H9 (cell line): ENCODE measurements around the gene GYPB. TPM values are rescaled to one million over a fixed set of nuclear protein-coding genes. Genes with fewer than 3 reads are reported as not detected.
"Not testable (repeated sequence)": the region's sequence is repeated elsewhere in the genome, so short reads cannot be mapped to it uniquely, and the experiment has no call there.

Experiments
- DNase-seq: peaks from one replicate; pipeline ENCODE4 v3.0.0-alpha.2; 2017
- H2AFZ ChIP-seq: one replicate; pipeline ENCODE4 v1.6.1; 2013; ENCODE audit warnings: mild to moderate bottlenecking, low read length, control low read depth, moderate library complexity
- H2AK5ac ChIP-seq: 2 replicates; pipeline ENCODE4 v1.6.1; 2013; ENCODE audit warnings: low read length, control low read depth, mixed read lengths; ENCODE audit not compliant: insufficient read length
- H2BK120ac ChIP-seq: one replicate; pipeline ENCODE4 v1.6.1; 2013; ENCODE audit warnings: low read depth, mild to moderate bottlenecking, low read length, control low read depth, inconsistent platforms; ENCODE audit not compliant: poor library complexity, severe bottlenecking
- H2BK12ac ChIP-seq: 2 replicates; pipeline ENCODE4 v1.6.1; 2013; ENCODE audit warnings: low read length, control low read depth, mixed read lengths, low read depth; ENCODE audit not compliant: insufficient read length
- H2BK15ac ChIP-seq: 2 replicates; pipeline ENCODE4 v1.6.1; 2013; ENCODE audit warnings: low read depth, low read length, control low read depth
- H2BK20ac ChIP-seq: one replicate; pipeline ENCODE4 v1.6.1; 2013; ENCODE audit warnings: low read depth, mild to moderate bottlenecking, low read length, control low read depth, inconsistent platforms; ENCODE audit not compliant: poor library complexity, severe bottlenecking
- H2BK5ac ChIP-seq: 2 replicates; pipeline ENCODE4 v1.6.1; 2013; ENCODE audit warnings: low read length, control low read depth, mixed read lengths; ENCODE audit not compliant: insufficient read length
- H3K14ac ChIP-seq: 2 replicates; pipeline ENCODE4 v1.6.1; 2013; ENCODE audit warnings: low read length, control low read depth; ENCODE audit not compliant: insufficient read depth
- H3K18ac ChIP-seq: 2 replicates; pipeline ENCODE4 v1.6.1; 2013; ENCODE audit warnings: low read depth, mild to moderate bottlenecking, mixed read lengths, low read length, control low read depth; ENCODE audit not compliant: insufficient read length
- H3K23ac ChIP-seq: 2 replicates; pipeline ENCODE4 v1.6.1; 2013; ENCODE audit warnings: low read length, control low read depth, mixed read lengths, low read depth; ENCODE audit not compliant: insufficient read length
- H3K23me2 ChIP-seq: 2 replicates; pipeline ENCODE4 v1.6.1; 2013; ENCODE audit warnings: low read depth, mild to moderate bottlenecking, mixed read lengths, low read length, control low read depth; ENCODE audit not compliant: insufficient read length, poor library complexity, severe bottlenecking
- H3K27ac ChIP-seq: 2 replicates; pipeline ENCODE4 v1.5.1; 2013; ENCODE audit warnings: low read length, control low read depth, mixed read lengths, low read depth; ENCODE audit not compliant: insufficient read length
- H3K27me3 ChIP-seq: 2 replicates; pipeline ENCODE4 v1.6.1; 2013; ENCODE audit warnings: low read length, control low read depth, inconsistent platforms; ENCODE audit not compliant: insufficient read depth
- H3K4ac ChIP-seq: 2 replicates; pipeline ENCODE4 v1.6.1; 2013; ENCODE audit warnings: low read depth, mild to moderate bottlenecking, control low read depth, inconsistent platforms, low read length, moderate library complexity
- H3K4me1 ChIP-seq: 2 replicates; pipeline ENCODE4 v1.6.1; 2013; ENCODE audit warnings: low read length, control low read depth, inconsistent platforms; ENCODE audit not compliant: insufficient read depth
- H3K4me2 ChIP-seq: 2 replicates; pipeline ENCODE4 v1.6.1; 2013; ENCODE audit warnings: low read length, control low read depth, mixed read lengths; ENCODE audit not compliant: insufficient read length, insufficient read depth
- H3K56ac ChIP-seq: 2 replicates; pipeline ENCODE4 v1.6.1; 2013; ENCODE audit warnings: low read depth, mild to moderate bottlenecking, mixed read lengths, low read length, control low read depth; ENCODE audit not compliant: insufficient read length
- H3K79me1 ChIP-seq: 2 replicates; pipeline ENCODE4 v1.6.1; 2013; ENCODE audit warnings: low read depth, mild to moderate bottlenecking, moderate library complexity, low read length, control low read depth, inconsistent platforms; ENCODE audit not compliant: insufficient read depth, poor library complexity, severe bottlenecking
- H3K79me2 ChIP-seq: 2 replicates; pipeline ENCODE4 v1.6.1; 2013; ENCODE audit warnings: low read length, control low read depth, inconsistent platforms; ENCODE audit not compliant: insufficient read depth
- H3K9ac ChIP-seq: 2 replicates; pipeline ENCODE4 v1.6.1; 2013; ENCODE audit warnings: low read length, control low read depth, mixed read lengths; ENCODE audit not compliant: insufficient read length; ENCODE audit errors: extremely low read depth
- H3K9me3 ChIP-seq: one replicate; pipeline ENCODE4 v1.6.1; 2013; ENCODE audit warnings: low read depth, low read length, inconsistent platforms; ENCODE audit not compliant: control insufficient read depth
- H3T11ph ChIP-seq: one replicate; pipeline ENCODE4 v1.6.1; 2013; ENCODE audit warnings: mild to moderate bottlenecking, low read length, control low read depth, inconsistent platforms
- H4K20me1 ChIP-seq: one replicate; pipeline ENCODE4 v1.6.1; 2013; ENCODE audit not compliant: control insufficient read depth, insufficient read length, insufficient read depth
- H4K5ac ChIP-seq: 2 replicates; pipeline ENCODE4 v1.6.1; 2013; ENCODE audit warnings: low read depth, mild to moderate bottlenecking, mixed read lengths, low read length, control low read depth; ENCODE audit not compliant: insufficient read length
- H4K8ac ChIP-seq: replicated peaks from 2 replicates; pipeline ENCODE4 v1.6.1; 2013; ENCODE audit warnings: low read length, control low read depth, mixed read lengths, low read depth; ENCODE audit not compliant: insufficient read length
- H4K91ac ChIP-seq: 2 replicates; pipeline ENCODE4 v1.6.1; 2013; ENCODE audit warnings: low read depth, mild to moderate bottlenecking, moderate library complexity, mixed read lengths, low read length, control low read depth; ENCODE audit not compliant: insufficient read length
- H3K27ac Mint-ChIP-seq, 3 experiments: 2 replicates in 2 of 3; 3 replicates in 1 of 3; pipeline ENCODE4 v1.8.0; 2020 to 2021; ENCODE audit warnings: mixed read lengths in 3 of 3, mild to moderate bottlenecking in 1 of 3, moderate library complexity in 1 of 3
- H3K27me3 Mint-ChIP-seq: 2 replicates; pipeline ENCODE4 v1.8.0; 2021; ENCODE audit warnings: low read depth, mild to moderate bottlenecking, moderate library complexity, mixed read lengths
- H3K36me3 Mint-ChIP-seq, 3 experiments: 2 replicates in 2 of 3; 3 replicates in 1 of 3; pipeline ENCODE4 v1.8.0; 2020 to 2021; ENCODE audit warnings: low read depth in 3 of 3, mixed read lengths in 3 of 3; ENCODE audit not compliant: insufficient read depth in 1 of 3
- H3K4me1 Mint-ChIP-seq, 2 experiments: 2 replicates each; pipeline ENCODE4 v1.8.0; 2020; ENCODE audit warnings: mixed read lengths in 2 of 2
- H3K4me3 Mint-ChIP-seq, 2 experiments: 2 replicates in 1 of 2; 3 replicates in 1 of 2; pipeline ENCODE4 v1.8.0; 2020 to 2021; ENCODE audit warnings: mild to moderate bottlenecking in 2 of 2, mixed read lengths in 2 of 2, moderate library complexity in 1 of 2
- H3K9me3 Mint-ChIP-seq, 2 experiments: 2 replicates in 1 of 2; 3 replicates in 1 of 2; pipeline ENCODE4 v1.8.0; 2020; ENCODE audit warnings: mild to moderate bottlenecking in 2 of 2, mixed read lengths in 2 of 2, moderate library complexity in 1 of 2
- WGBS: extraction: QIAGEN DNeasy Blood & Tissue Kit; methylation state at CpG from one replicate; pipeline ENCODE4 v1.1.7; 2013; ENCODE audit warnings: missing lambda C conversion rate, low lambda C conversion rate, mixed read lengths; ENCODE audit not compliant: insufficient read length; ENCODE audit errors: extremely low coverage; 5-methylcytosine and 5-hydroxymethylcytosine counted together
- total RNA-seq: library from RNA; stranded (reverse); gene quantifications from 2 replicates; pipeline ENCODE4 v1.2.1, GENCODE V29; 2021

The GYPB gene
- total RNA-seq, 1 experiment from 2014 or later, result not detected

GRCh38 chr4:144003890-144004265 lies 15.3 kb downstream of the GYPB start:
- not testable (repeated sequence) for H3K27ac ChIP-seq, H4K91ac ChIP-seq, H3K9ac ChIP-seq, H3T11ph ChIP-seq, H2AK5ac ChIP-seq, H4K5ac ChIP-seq, H3K27me3 Mint-ChIP-seq, H3K79me1 ChIP-seq, H3K23ac ChIP-seq, H3K4me1 ChIP-seq, H3K27me3 ChIP-seq, H3K9me3 Mint-ChIP-seq, H3K9me3 ChIP-seq, H3K23me2 ChIP-seq, H3K18ac ChIP-seq, H3K79me2 ChIP-seq, H2BK120ac ChIP-seq, H3K4ac ChIP-seq, H3K36me3 Mint-ChIP-seq, DNase-seq, H3K27ac Mint-ChIP-seq, H3K56ac ChIP-seq, H3K4me2 ChIP-seq, H2BK15ac ChIP-seq, H4K8ac ChIP-seq, H3K14ac ChIP-seq, H3K4me1 Mint-ChIP-seq, H2BK5ac ChIP-seq, H2BK20ac ChIP-seq, H2AFZ ChIP-seq, H3K4me3 Mint-ChIP-seq, H2BK12ac ChIP-seq, H4K20me1 ChIP-seq

GRCh38 chr4:144003205-144003889 lies 15.8 kb downstream of the GYPB start:
- not testable (repeated sequence) for H3K36me3 Mint-ChIP-seq
- no CpG with 5 or more reads among the region's 2 CpGs for WGBS

More at GRCh38 chr4:144003205-144003889, 15.8 kb downstream of the GYPB start:
- H2BK15ac ChIP-seq, H3K9ac ChIP-seq, H3K79me1 ChIP-seq, H3K56ac ChIP-seq, H3K27ac Mint-ChIP-seq, H3K18ac ChIP-seq, H3K9me3 Mint-ChIP-seq, H3K14ac ChIP-seq, H2BK20ac ChIP-seq, H2BK120ac ChIP-seq, H2BK5ac ChIP-seq, DNase-seq, H3K4me1 Mint-ChIP-seq, H3K27me3 ChIP-seq, H3K79me2 ChIP-seq, H2AFZ ChIP-seq, H4K91ac ChIP-seq, H4K20me1 ChIP-seq, H2BK12ac ChIP-seq, H3K23ac ChIP-seq, H3K27ac ChIP-seq, H3K9me3 ChIP-seq, H4K8ac ChIP-seq, H4K5ac ChIP-seq, H3K23me2 ChIP-seq, H2AK5ac ChIP-seq, H3K27me3 Mint-ChIP-seq, H3K4me2 ChIP-seq, H3K4me1 ChIP-seq, H3T11ph ChIP-seq, H3K4me3 Mint-ChIP-seq, H3K4ac ChIP-seq: not testable (repeated sequence)
